GM21825 (cell line): ENCODE data around the gene RFWD3.
"Not testable (repeated sequence)": the region's sequence is repeated elsewhere in the genome, so short reads cannot be mapped to it uniquely, and the experiment has no call there.

ENCODE experiments used
- ATAC-seq: cut with Tn5 transposase; IDR thresholded peaks from one replicate; pipeline ENCODE4 v1.9.1; 2021; ENCODE audit warnings: mild to moderate bottlenecking, moderate library complexity; ENCODE audit not compliant: unreplicated experiment

Gene RFWD3

DNA sequence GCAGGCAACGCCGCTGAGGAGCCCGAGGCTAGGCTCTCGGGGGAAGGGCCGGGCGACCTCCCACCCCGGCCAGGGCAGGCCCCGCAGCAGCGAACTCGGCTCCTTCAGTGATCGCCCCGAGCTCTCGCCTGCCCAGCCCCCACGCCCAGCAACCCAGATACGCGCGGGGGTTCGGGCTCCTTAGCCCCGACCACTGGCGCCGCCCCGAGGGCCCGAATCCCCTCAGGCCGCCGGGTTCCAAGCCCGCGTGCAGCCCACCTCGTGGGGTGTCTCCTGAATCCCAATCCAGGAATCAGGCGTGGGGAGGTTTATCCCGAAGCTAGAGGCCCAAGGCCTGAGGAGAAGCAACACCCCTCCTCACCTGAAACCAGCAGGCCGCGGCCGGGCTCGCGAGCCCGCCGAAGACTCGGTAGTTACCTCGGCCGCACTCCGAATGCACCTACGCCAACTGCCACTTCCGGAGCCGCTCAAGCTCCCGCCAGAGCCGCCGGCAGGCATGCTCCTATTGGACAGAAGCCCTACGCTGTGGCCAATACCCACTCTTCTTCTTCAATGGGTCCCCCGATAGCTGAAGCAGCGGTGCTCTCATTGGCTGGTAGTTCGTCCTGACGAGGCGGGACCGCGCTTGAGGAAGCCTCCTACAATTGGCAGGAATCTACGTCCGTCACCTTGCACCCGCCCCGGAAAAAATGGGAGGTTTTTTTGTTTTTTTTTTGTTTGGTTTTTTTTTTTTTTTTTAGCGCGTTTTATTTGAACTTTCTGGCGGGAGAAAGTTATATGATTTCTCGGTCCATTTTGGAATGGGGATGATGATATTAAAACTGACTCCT lies at the start of gene RFWD3:
TSS of gene RFWD3 (minus strand) at position 453 of the 830 bp plus-strand sequence. CDS start 5,428 bp downstream, outside the sequence.
- ATAC-seq, result peak; percentile 99

- no peak for ATAC-seq
Measured at GRCh38 chr16:74716355-74716754, 49.7 kb upstream of the RFWD3 start.

DNA sequence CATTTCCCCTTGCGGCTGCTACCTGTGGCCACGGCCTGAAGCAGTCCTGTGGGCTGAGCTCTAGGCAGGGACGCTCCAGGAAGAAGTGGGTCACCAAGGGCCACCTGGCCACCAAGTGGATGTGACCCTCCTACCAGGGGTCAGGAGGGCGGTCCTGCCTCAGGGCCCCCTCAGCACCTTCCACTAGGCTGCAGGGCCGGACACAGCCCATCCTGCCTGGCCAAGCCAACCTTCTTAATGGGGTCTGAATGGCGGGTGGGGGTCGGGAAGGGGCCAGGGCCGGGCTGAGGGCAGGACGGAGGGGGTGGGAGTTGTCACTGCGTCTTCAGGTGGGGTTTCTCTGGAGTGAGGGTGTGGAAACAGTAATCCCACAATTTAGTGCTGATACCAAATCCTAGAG lies 47.2 kb upstream of the RFWD3 start:
- no peak for ATAC-seq

GRCh38 chr16:74713325-74713724 lies 46.6 kb upstream of the RFWD3 start:
- ATAC-seq, result no peak

DNA sequence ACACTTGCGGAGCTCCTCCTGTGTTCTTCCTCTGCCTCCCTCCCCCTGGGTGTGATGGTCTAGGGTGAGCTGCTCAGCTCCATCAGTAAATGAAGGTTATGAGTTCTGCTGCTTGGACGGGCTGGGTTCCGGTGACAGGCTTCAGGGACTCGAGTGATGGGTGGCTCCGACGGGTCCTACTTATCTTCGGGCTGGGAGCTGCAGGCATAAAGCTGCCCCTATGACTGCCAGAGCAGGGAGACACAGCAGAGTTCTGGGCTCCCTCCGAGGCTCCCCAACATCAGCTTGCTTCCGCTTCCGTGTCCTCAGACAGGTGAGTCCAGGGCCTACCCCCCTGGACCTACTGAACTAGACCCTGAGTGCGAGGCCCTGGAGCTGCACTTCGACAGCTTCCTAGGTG lies 45.3 kb upstream of the RFWD3 start:
- ATAC-seq, result no peak

DNA sequence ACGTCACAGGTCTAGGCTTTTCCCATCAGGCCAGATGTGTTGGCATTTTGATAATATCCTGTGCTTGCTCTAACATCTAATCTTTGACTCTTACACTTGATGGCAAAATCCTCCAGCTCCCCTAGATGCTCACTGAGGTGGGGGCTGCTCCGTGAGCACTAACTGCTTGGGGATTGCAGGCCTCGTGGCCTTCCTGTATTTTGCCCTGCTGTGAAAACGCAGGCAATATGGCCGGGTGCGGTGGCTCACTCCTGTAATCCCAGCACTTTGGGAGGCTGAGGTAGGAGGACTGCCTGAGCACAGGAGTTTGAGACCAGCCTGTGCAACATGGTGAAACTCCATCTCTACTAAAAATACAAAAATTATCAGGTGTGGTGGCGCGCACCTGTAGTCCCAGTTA lies 43.7 kb upstream of the RFWD3 start:
- no peak for ATAC-seq

DNA sequence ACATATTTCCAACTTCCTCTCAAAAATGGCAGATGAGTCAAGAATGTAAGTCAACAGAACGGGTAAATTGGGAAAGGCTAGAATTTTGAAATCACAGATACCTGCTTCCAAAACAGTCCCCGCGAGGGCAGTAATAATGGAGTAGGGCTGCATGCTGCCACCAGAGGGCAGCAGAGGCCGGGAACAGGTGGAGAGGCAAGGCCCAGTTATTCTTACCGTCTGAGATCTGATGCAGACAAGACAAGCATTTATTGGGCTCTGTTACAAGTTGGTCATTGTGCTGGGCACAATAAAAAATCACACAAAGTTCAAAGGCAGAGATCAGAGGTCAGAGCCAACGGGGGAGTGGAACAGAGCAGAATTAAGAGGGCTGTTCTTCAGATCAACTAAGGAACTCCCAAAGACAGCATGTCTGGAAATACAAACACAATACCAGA lies 42.8 kb upstream of the RFWD3 start:
- ATAC-seq, result peak; percentile 88

GRCh38 chr16:74700438-74701225 lies 34.0 kb upstream of the RFWD3 start, which contains the start of gene MLKL:
MLKL (minus strand) TSS chr16:74700862; CDS start chr16:74695757, 5,105 bp downstream.
- peak; percentile 52 for ATAC-seq

DNA sequence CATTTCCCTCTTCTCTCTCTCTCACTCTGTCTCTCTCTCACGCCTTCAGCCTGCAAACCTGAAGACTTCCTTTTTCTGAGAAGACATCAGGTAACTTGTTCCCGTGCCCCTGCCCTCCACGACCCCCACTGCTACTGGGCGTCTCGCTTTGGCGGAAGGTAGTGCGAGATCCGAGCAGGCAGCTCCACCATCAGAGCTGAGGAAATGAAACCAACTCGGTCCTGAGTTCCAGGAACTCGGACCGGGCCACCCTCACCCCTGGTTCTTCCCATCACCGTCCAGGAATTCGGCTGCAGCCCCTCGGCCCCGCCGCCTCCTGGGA lies 33.4 kb upstream of the RFWD3 start:
- ATAC-seq, result no peak

- ATAC-seq, result no peak
Measured at GRCh38 chr16:74699666-74700065, 33.0 kb upstream of the RFWD3 start.

GRCh38 chr16:74698222-74698621 lies 31.5 kb upstream of the RFWD3 start:
- no peak for ATAC-seq

DNA sequence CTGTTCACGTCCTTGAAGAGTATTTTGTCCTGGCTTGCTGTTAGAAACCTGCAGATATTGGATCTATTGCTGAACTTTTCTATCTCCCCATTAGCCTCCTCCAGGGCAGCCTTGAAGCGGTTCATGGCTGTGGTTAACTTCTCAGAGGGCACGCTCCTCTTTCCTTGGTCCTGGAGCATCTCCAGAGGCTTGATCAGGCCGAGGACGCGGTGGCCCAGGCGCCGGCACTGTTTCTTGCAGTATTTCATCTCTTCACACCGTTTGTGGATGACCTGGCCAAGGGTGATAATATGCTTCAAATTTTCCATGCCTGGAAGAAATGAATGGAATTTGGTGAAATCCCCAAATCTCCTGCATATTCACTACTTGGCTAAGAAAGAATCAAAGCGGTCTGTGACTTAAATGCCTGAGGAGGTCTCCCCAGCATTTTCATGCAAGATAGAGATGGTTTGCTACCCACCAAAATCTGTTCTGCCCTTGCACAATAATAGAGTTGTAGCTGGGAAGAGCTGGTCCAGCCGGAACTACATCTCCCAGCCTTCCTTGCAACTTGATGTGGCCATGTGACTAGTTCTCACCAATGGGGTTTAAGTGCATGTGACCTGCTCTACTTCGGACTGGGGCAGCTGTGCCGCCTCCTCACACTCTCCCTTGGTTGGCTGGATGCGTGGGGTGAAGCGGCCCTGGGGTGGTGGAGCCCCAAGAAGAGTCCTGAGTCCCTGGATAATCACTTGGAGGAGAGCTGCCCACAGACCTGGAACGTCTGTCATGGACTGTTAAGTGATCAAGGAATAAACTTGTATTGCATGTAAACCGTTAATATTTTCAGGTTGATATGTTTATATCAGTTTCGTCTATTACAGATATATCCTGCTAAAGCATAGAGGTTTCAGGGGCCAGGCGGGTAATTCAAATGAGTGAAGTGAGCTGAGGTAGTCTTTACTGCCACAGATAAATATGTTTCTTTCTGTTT lies 29.1 kb upstream of the RFWD3 start:
- ATAC-seq, result peak; percentile 85

DNA sequence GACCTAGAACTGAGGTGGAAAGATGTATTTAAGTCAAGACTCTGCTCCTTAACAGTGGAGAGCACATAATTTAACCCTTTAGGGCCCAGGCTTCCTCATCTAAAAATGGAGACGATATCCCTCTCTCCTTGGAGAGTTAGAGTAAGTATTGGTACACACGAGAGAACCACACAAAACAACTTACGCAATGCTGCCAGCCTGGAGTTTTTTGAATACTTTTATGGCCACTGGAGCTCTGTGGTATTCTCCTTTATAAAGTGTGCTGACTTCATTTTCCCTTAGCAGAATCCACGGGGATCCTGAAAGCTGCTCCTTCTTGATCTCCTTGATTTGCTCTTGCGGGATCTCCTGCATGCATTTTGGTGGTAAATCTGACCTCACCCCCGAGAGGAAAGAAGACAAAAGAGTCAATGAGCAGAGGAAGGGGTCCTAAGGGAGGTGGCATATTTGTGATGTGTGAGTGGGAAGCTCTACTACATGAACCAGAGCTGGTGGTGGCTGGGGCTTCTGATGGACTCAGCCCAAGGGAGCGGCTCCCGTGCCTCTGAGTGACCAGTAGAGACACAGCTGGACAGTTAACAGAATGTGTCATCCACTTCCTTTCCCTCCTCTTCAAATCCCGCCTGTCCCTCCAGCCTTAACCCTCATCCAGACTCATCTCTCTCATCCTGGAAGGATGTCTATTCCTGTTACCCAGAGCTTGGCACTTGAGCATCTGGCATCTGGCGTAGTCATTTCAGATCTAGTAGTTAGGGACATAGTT lies 24.6 kb upstream of the RFWD3 start:
- no peak for ATAC-seq

GRCh38 chr16:74682556-74682955 lies 15.9 kb upstream of the RFWD3 start:
- no peak for ATAC-seq

- ATAC-seq, result no peak
Measured at GRCh38 chr16:74680681-74681080, 14.0 kb upstream of the RFWD3 start.

DNA sequence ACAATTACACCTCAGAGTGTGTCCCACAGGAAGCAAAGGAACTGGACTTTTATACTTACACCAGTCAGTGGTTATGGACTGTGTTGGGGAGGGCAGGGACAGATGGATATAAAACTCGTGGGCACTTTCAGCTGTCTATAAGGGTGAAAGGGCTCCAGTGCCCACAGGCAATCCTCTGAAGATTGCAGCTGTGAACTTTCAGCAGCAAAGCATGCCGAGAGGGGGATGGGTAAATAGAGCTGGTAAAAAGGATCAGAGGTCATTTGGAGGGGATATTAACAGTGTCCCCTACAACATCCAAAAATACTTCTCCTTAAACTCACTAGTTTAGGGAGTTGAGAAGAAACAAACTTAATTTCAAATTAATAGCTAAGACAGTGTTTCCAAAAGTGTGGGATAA lies 13.3 kb upstream of the RFWD3 start:
- no peak for ATAC-seq

- ATAC-seq, result no peak
Measured at GRCh38 chr16:74677868-74678267, 11.2 kb upstream of the RFWD3 start.

GRCh38 chr16:74673876-74674275 lies 7.2 kb upstream of the RFWD3 start:
- ATAC-seq, result no peak

DNA sequence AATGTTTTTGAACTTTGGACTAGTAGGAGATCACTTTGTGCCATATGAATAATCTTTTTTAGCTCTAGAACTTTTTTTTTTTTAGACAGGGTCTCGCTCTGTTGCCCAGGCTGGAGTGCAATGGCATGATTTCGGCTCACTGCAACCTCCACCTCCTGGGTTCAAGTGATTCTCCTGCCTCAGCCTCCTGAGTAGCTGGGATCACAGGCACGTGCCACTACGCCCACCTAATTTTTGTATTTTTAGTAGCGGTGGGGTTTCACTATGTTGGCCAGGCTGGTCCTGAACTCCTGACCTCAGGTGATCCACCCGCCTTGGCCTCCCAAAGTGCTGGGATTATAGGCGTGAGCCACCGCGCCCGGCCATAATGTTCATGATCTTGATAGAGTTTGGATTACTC lies 2.2 kb upstream of the RFWD3 start:
- ATAC-seq, result not testable (repeated sequence)

- ATAC-seq, result no peak
Measured at GRCh38 chr16:74667255-74667700, 601 bp upstream of the RFWD3 start.
